ENCODE results near the gene DHRS3.

The DHRS3 gene

DNA sequence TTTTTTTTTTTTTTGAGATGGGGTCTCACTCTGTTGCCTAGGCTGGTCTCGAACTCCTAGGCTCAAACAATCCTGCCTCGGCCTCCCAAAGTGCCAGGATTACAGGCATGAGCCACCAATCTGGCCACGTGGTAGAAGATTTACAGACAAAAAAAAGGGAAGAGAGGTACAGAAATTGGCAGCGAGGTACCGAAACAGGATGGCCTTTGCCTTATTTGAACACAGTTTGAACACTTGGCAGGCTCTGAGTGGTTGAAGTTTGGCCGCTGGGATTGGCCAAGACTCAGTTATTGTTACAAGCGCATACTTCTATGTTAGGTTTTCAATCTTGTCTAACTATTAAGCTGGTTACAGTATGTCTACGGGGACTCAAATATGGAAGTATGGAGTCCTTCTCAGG, 19.7 kb upstream of the DHRS3 start:
- no peak for DNase-seq

DNA sequence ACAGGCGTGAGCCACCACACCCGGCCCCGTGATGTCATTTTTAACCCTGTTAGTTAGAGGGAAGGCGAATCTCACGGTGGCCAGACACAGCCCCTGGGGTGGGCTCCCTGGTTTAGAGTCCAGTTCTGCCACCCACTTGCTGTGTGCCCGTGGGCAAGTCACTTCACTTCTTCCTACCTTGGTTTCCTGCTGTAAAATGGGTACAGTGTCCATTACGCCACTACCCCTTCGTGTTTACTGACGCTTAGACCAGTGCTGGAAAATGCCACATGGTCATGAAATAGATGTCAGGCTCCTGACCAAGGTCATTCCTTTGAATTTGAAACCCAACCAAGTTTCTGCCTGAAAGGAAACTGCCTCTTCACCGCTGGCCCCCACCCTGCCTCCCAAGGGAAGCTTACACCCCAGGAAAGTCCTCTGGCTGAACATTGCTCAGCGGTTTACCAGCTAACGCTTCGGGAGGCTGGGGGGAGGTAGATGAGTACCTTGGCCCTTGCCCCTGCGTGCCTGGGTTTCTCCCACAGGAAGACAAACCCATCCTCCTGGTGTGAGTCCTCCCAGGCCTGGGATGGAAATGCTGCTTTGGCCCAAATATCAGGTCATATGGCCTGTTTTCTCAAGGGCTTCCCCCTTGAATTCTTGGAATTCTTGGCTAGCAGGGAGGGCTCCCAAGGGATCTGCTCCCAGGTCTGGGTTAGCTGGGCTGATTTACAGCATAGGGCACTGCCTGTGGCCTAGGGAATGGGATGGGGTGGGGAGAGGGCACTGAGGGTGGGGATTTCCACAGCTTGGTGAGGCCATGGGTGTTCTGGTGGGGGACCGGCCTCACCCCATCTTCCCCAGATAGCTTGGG, 18.3 kb upstream of the DHRS3 start:
- no peak for DNase-seq

DNA sequence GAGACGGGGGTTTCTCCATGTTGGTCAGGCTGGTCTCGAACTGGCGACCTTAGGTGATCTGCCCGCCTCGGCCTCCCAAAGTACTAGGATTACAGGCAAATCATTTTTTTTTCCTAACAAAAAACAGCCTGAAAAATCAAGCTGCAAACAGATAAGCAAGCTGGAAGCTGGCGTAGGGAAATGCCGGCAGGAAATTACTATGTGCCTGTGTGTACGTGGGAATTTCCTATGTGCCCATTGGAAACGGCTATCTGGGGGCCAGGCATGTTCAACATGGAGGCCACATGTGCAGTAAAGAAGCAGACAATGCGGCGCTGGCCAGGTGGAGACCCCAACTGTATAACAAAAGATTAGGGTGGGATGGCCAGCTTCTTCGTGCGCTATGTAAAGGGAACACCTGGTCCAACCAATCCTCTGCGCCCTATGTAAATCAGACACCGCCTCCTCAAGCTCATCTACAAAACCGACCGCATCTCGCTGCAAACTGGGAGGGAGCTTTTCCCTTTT, 16.7 kb upstream of the DHRS3 start:
- no peak for DNase-seq

- DNase-seq = peak in 2 of 4 experiments; percentile 15 to 26
These were observed 16.1 kb upstream of the DHRS3 start for GRCh38 chr1:12634156-12634555.

DNA sequence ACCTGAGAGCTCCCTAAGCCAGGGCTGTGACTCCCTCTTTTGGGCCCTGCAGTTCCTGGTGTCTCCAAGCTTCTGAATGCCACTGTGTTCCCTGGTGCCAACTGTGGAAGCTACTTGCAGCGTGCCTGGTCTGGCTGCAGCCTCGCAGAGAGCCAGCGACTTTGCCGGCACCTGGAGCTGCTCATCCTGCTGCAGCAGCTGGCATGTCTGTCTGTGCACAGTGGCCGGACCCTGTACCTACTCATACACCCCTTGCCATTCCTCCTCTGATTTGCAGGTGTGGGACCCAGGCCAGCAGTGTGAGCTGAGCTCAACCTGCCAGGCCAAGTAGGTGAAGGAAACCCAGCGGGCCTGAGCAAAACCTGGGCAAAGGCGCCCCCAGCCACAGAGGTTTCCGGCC, 13.6 kb upstream of the DHRS3 start:
- no peak for DNase-seq

- peak; percentile 51 to 76 (median 74) for DNase-seq
These were observed 13.0 kb upstream of the DHRS3 start for GRCh38 chr1:12630946-12631530.

GRCh38 chr1:12629985-12630760, 12.2 kb upstream of the DHRS3 start:
- DNase-seq = no peak

DNA sequence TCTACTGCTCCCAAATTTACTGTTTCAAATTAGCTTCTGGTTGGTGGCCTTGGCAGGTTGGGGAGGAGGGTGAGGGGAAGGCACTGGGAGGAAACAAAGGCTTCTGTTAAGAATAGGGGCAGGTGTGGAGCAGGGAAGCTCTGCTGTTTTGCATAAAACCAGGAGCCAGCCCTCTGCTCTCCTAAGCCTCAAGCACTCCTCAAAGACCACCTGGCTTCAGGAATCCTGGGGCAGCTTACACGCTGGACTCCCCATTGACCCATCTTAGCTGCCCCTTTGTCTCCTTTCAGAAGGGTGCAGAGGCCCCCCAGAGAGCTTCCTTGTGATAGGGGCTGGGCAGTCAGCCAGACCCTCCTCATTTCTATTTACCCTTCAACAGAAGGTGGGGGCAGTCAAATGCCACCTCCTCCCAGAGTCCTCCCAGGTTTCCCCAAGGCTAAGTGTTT, 11.5 kb upstream of the DHRS3 start:
- no peak for DNase-seq

DNA sequence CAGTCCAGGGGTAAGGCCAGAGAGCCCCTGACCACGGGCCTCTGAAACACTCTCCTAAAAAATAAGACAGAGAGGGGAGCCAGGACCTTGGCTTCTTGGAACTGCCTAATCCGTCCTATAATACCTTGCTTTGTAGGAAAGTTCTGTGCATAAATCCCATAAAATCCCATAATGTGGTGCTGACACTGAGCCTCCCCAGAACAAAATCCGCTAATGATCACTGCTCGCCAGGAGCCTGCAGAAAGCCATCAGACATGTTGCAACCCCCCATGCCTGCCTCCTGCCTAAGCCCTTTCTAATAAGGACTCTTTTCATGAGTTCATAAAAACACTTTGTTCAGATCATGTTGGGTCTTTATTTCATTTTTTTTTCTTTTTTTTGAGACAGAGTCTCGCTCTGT, 9.3 kb upstream of the DHRS3 start:
- no peak for DNase-seq

DNA sequence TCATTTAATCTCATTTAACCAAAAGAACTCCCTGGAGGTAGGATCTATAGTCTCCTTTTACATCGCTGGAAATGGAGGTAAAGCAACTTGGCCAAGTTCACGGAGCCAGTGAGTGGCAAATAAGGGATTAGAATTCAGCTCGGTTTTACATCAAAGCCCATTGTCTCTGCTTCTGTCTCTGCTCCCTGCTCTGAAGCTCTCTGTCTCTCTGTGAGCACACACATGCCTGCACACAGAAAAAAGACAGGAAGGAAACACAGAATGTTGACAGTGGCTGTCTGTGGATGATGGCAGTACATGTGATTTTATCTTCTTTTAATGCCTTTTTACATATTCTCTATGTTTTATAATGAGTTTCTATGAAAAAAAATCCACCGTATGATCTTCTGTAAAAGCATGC, 8.9 kb upstream of the DHRS3 start:
- no peak for DNase-seq

DNA sequence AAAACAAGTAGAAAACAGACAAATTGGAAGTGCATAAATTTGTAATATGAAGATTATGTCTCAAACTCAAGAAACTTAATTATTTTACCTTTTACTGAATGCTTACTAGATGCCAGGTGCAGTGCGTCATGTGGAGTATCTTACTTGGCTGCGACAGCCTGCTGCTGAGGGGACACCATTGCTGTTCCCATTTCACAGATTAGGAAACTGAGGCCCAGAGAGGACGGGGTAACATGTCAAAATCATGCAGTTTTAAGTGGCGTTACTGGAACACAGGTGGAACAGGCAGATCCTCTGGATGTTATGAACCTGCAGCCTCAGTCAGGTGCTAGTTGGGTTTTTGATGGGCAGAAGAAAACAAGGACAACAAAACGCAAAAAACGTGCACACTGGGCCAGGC, 7.3 kb upstream of the DHRS3 start:
- DNase-seq = no peak

- no peak for DNase-seq
These were observed 4.5 kb upstream of the DHRS3 start for GRCh38 chr1:12622506-12622905.

GRCh38 chr1:12621346-12622335, 3.6 kb upstream of the DHRS3 start:
- DNase-seq = no peak

DNA sequence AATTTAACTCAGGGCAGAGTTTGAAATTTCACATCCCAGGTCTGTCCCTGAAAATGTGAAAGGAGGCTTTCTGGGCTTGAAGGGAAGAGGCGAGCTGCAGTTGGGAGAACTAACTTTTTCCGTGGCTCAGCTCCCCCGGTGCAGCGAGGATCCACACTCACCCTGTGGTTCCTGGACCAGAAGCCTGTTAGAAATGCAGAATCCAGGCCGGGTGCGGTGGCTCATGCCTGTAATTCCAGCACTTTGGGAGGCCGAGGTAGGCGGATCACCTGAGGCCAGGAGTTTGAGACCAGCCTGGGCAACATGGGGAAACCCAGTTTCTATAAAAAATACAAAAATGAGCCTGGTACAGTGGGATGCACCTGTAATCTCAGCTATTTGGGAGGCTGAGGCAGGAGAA, 2.9 kb upstream of the DHRS3 start:
- no peak for DNase-seq

DNA sequence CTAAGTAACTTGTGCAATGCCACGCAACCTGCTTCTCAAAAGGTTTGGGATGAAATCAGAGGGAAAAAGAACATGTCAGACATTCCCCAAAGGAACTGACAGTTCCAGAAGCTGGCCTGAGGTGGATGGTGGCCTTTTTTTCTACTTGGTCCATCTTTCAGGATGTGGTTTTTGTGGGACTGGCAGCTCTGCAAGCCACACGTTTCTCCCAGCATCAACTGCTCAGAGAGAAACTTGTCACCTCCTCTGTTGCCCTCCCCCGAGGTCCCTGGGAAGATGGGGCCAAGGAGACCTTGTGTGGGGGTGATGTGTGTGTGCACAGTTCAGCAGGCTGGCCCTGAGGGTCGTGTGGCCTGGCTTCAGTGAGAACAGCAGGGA, 2.5 kb upstream of the DHRS3 start:
- DNase-seq = peak in 2 of 4 experiments; percentile 12 to 20

- DNase-seq = peak; percentile 88 to 95 (median 90)
These were observed 1.9 kb upstream of the DHRS3 start for GRCh38 chr1:12619792-12620487.

DNA sequence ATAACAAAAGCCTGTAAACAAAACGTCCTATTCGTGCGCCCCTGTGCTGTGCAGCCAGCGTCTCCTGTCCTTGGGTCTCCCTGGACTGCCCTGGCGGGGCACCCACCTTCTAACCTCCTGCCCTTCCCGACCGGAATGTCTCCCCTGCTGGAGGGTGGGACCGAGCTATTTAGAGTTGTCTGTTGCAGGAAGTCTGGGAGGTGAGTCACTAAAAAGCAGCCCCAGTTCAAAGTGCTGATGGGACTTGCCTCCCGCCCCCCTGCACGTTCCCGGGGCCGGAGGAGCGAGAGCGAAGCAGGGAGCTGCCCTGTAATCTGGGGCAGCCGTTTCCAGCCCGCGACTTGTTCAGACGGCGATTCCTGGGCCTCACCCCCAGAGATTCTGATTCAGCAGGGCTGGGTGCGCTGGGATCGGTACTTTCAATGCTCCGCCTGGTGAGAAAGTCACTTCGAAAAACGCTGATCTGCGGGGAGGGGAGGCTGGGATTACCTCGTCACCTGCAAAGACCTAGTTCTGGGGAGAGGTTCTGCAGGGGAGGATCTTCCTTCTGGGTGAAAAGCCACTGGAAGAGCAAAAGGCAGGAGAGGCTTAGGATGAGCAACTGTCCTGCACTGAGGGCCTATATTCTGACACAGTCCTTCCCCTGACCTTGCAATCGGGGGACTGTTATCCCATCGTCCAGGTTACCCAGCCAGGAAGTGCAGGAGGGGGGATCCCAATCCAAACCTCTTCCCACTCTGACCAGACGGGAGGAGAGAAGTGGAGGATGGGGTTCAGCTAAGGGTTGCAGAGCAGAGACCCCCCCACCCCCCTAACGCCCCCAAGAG, 1.2 kb upstream of the DHRS3 start:
- peak; percentile 63 to 83 (median 80) for DNase-seq

- no peak for DNase-seq
These were observed 603 bp upstream of the DHRS3 start for GRCh38 chr1:12618661-12618964.

GRCh38 chr1:12617511-12617900, 504 bp downstream of the DHRS3 start:
- DNase-seq = no peak

GRCh38 chr1:12616709-12617373, 1.2 kb downstream of the DHRS3 start:
- peak; percentile 26 to 70 (median 56) for DNase-seq
